ENCODE data around the gene SNX14.

The SNX14 gene

GRCh38 chr6:85561750-85562357 is 31.8 kb downstream of the SNX14 start:
- TF ChIP-seq ZNF8 (CRISPR knock-in tag; IDR thresholded peaks at IDR 0.05) = no peak
- no peak for TF ChIP-seq ZNF565 (CRISPR knock-in tag; conservative IDR thresholded peaks at IDR 0.05; ENCODE audit: low read depth)
- no peak for TF ChIP-seq OSR1 (CRISPR knock-in tag; IDR thresholded peaks at IDR 0.05)
- no peak for TF ChIP-seq BACH2 (CRISPR knock-in tag; IDR thresholded peaks at IDR 0.05; ENCODE audit: borderline replicate concordance)
- no peak for TF ChIP-seq SNAI2 (CRISPR knock-in tag; IDR thresholded peaks at IDR 0.05)
- TF ChIP-seq GLIS3 (CRISPR knock-in tag; IDR thresholded peaks at IDR 0.05) = no peak
- no peak for TF ChIP-seq PPARA (CRISPR knock-in tag; IDR thresholded peaks at IDR 0.05; ENCODE audit: borderline replicate concordance)
- no peak for TF ChIP-seq ARNTL (CRISPR knock-in tag; IDR thresholded peaks at IDR 0.05; ENCODE audit: borderline replicate concordance, low read depth)
- no peak for TF ChIP-seq ESRRG (CRISPR knock-in tag; IDR thresholded peaks at IDR 0.05)
- no peak for TF ChIP-seq ZC3H10 (CRISPR knock-in tag; IDR thresholded peaks at IDR 0.05)
- TF ChIP-seq RARB (CRISPR knock-in tag; IDR thresholded peaks at IDR 0.05) = no peak
- no peak for TF ChIP-seq TOX (CRISPR knock-in tag; IDR thresholded peaks at IDR 0.05; ENCODE audit: borderline replicate concordance)
- TF ChIP-seq TCF4 (CRISPR knock-in tag; IDR thresholded peaks at IDR 0.05; ENCODE audit: borderline replicate concordance) = no peak
- no peak for TF ChIP-seq ZFP30 (CRISPR knock-in tag; IDR thresholded peaks at IDR 0.05)
- TF ChIP-seq CSDC2 (CRISPR knock-in tag; IDR thresholded peaks at IDR 0.05) = no peak
- TF ChIP-seq TSHZ2 (CRISPR knock-in tag; IDR thresholded peaks at IDR 0.05) = no peak
- TF ChIP-seq ZNF70 (CRISPR knock-in tag; IDR thresholded peaks at IDR 0.05) = no peak
- TF ChIP-seq PATZ1 (CRISPR knock-in tag; IDR thresholded peaks at IDR 0.05; ENCODE audit: borderline replicate concordance) = no peak
- no peak for ATAC-seq

- ATAC-seq = no peak
- TF ChIP-seq OSR1 (CRISPR knock-in tag; IDR thresholded peaks at IDR 0.05) (no peak), SNAI2 (CRISPR knock-in tag; IDR thresholded peaks at IDR 0.05) (no peak), TOX (CRISPR knock-in tag; IDR thresholded peaks at IDR 0.05; ENCODE audit: borderline replicate concordance) (no peak), CSRNP3 (CRISPR knock-in tag; IDR thresholded peaks at IDR 0.05) (no peak), POU6F1 (CRISPR knock-in tag; IDR thresholded peaks at IDR 0.05; ENCODE audit: borderline replicate concordance, low read depth) (no peak), CREB5 (CRISPR knock-in tag; IDR thresholded peaks at IDR 0.05; ENCODE audit: low read depth) (no peak), ZNF70 (CRISPR knock-in tag; IDR thresholded peaks at IDR 0.05) (no peak), ZFP30 (CRISPR knock-in tag; IDR thresholded peaks at IDR 0.05) (no peak), RARB (CRISPR knock-in tag; IDR thresholded peaks at IDR 0.05) (no peak), TCF4 (CRISPR knock-in tag; IDR thresholded peaks at IDR 0.05; ENCODE audit: borderline replicate concordance) (no peak), PATZ1 (CRISPR knock-in tag; IDR thresholded peaks at IDR 0.05; ENCODE audit: borderline replicate concordance) (no peak), CSDC2 (CRISPR knock-in tag; IDR thresholded peaks at IDR 0.05) (no peak), ZNF565 (CRISPR knock-in tag; conservative IDR thresholded peaks at IDR 0.05; ENCODE audit: low read depth) (no peak), ESRRG (CRISPR knock-in tag; IDR thresholded peaks at IDR 0.05) (no peak), GLIS3 (CRISPR knock-in tag; IDR thresholded peaks at IDR 0.05) (no peak), ZFP3 (CRISPR knock-in tag; IDR thresholded peaks at IDR 0.05) (no peak), PPARA (CRISPR knock-in tag; IDR thresholded peaks at IDR 0.05; ENCODE audit: borderline replicate concordance) (no peak)
These were observed 36.5 kb downstream of the SNX14 start for GRCh38 chr6:85556992-85557668.
